ENCODE results near the gene LILRA2. TPM values are rescaled to one million over a fixed set of nuclear protein-coding genes. Genes with fewer than 3 reads are reported as not detected.
"Not testable (repeated sequence)": the region's sequence is repeated elsewhere in the genome, so short reads cannot be mapped to it uniquely, and the experiment has no call there.

Gene LILRA2
- total RNA-seq, 2 donors from 2014 or later, result 0.55 to 1.1 TPM

DNA sequence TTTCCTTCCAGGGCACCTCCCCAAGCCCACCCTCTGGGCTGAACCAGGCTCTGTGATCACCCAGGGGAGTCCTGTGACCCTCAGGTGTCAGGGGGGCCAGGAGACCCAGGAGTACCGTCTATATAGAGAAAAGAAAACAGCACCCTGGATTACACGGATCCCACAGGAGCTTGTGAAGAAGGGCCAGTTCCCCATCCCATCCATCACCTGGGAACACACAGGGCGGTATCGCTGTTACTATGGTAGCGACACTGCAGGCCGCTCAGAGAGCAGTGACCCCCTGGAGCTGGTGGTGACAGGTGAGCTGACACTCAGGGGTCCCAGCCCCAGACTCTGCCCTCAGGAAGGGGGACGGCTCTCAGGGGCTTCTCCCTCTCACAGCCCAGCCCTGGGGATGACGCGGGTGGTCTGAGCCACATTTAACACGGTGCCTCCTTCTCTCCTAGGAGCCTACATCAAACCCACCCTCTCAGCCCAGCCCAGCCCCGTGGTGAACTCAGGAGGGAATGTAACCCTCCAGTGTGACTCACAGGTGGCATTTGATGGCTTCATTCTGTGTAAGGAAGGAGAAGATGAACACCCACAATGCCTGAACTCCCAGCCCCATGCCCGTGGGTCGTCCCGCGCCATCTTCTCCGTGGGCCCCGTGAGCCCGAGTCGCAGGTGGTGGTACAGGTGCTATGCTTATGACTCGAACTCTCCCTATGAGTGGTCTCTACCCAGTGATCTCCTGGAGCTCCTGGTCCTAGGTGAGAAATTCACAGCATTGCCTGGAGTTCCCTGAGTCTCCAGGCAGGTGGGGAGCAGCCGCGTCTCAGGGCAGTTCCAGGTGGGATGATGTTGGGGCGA is 58.1 kb downstream of the LILRA2 start:
- DNase-seq; ATAC-seq; intact Hi-C loops (cut with DNase I, micrococcal nuclease): not testable (repeated sequence)

DNA sequence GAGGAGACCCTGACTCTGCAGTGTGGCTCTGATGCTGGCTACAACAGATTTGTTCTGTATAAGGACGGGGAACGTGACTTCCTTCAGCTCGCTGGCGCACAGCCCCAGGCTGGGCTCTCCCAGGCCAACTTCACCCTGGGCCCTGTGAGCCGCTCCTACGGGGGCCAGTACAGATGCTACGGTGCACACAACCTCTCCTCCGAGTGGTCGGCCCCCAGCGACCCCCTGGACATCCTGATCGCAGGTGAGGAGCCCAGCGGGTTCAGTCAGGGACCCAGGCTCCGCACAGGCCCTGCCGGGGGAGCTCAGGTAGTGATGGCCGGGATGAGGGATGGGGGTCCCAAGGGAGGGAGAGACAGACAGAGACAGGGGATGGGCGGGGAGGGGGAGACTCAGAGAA is 58.9 kb downstream of the LILRA2 start:
- intact Hi-C loops (cut with DNase I, micrococcal nuclease); ATAC-seq; DNase-seq: not testable (repeated sequence)

DNA sequence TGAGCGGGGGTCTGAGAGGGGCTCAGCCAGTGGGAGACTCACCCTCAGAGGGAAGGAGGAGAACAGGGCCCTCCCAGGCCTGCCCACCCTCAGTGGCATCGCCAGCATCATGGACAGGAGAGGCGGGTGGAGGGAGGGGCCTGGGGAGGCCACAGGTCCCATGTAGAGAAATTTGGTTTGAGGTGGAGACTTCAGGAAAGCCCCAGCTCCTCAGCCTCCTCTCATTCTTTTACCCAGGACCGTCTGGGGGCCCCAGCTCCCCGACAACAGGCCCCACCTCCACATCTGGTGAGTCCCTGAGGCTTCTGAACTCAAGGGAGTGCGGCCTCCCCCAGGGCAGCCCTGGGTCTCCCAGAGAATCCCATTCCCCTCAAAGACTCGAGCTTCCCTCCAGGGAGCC is 59.8 kb downstream of the LILRA2 start:
- intact Hi-C loops (cut with DNase I, micrococcal nuclease), result no loop called here
- DNase-seq, result no peak
- no peak for ATAC-seq

DNA sequence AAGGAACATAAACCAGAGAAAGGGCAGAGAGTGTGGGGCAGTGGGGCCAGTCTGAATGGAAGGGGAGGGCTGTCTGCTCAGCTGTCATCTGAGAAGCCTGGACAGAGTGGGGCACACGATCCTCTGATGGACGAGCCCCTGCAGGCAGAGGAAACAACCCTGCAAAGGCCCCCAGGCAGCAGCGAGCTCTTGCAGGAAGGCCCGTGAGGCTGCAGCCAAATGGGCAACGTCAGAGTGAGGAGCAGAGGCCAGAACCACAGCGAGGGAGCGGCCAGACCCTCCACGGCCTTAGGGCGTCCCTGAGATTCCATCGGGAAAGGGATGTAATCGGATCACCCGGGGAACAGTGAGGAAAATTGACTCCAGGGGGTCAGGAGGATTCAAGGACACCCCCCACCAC is 62.5 kb downstream of the LILRA2 start:
- intact Hi-C loops (cut with DNase I, micrococcal nuclease); ATAC-seq; DNase-seq: not testable (repeated sequence)

DNA sequence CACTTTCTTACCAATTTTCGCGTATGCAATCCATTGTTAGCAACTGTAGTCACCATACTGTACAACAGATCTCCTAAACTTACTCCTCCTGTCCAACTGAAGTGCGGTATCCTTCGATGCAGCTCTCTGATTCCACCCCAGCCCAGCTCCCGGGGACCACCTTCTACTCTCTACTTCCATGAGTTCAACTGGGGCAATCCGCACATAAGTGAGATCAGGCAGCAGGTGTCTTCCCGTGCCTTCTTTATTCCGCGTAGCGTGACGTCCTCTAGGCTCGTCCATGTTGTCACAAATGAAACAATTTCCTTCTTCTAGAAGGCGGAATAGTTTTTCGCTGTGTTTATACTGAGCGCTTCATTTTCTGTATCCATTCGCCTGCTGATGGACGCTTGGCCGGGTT is 65.1 kb downstream of the LILRA2 start:
- intact Hi-C loops (cut with DNase I, micrococcal nuclease), result no loop called here

More for the DNA sequence above, 65.1 kb downstream of the LILRA2 start:
- ATAC-seq, result no peak
- no peak for DNase-seq

Other genes starting within 250 kb of the LILRA2 start
- not detected for gene LILRA4, start 234.6 kb upstream of the LILRA2 start, total RNA-seq
- gene LAIR1, start 208.9 kb upstream of the LILRA2 start, total RNA-seq, result 10 to 100 TPM in 1 of 2 donors, 1 to 10 TPM in 1; 3.8 to 13.2 TPM
- 1 to 10 TPM in 1 of 2 donors, not detected in 1; 1.1 TPM for gene TTYH1, start 158.3 kb upstream of the LILRA2 start, total RNA-seq
- 100 to 1,000 TPM; 146 to 156 TPM for gene LENG8, start 124.6 kb upstream of the LILRA2 start, total RNA-seq
- gene LENG9, start 110.0 kb upstream of the LILRA2 start, total RNA-seq, result 10 to 100 TPM; 16.7 to 17.1 TPM
- 100 to 1,000 TPM; 501 to 569 TPM for gene CDC42EP5, start 100.5 kb upstream of the LILRA2 start, total RNA-seq
- not detected for gene LAIR2, start 71.0 kb upstream of the LILRA2 start, total RNA-seq
- under 1 TPM in 1 of 2 donors, not detected in 1; 0.61 TPM for gene LILRA1, start 19.8 kb downstream of the LILRA2 start, total RNA-seq
- gene LILRB1, start 56.7 kb downstream of the LILRA2 start, total RNA-seq, result 1 to 10 TPM; 2.5 to 4.1 TPM
- 1 to 10 TPM; 2.1 to 5.0 TPM for gene LILRB4, start 89.2 kb downstream of the LILRA2 start, total RNA-seq
- gene KIR3DL3, start 150.7 kb downstream of the LILRA2 start, total RNA-seq, result not detected
- gene KIR2DL3, start 164.7 kb downstream of the LILRA2 start, total RNA-seq, result not detected
- gene KIR2DL1, start 196.0 kb downstream of the LILRA2 start, total RNA-seq, result not detected
- gene KIR2DL4, start 229.8 kb downstream of the LILRA2 start, total RNA-seq, result under 1 TPM; 0.49 to 0.87 TPM
- not detected for gene KIR3DL1, start 242.7 kb downstream of the LILRA2 start, total RNA-seq

All from left colon (tissue), 2 donors.